ENCODE data around the gene PPID. TPM values are rescaled to one million over a fixed set of nuclear protein-coding genes. Genes with fewer than 3 reads are reported as not detected.

Gene PPID
- total and polyA plus RNA-seq, 2 of the 13 experiments (the other 11 are each of a cell fraction or from before 2014, with no cell fraction given): 15.4 to 63.4 TPM

- TF ChIP-seq PRMT3 (CRISPR knock-in tag; IDR thresholded peaks at IDR 0.05; ENCODE audit: borderline replicate concordance, low read depth) (no peak; the same call in 1 of the 2 replicates), TOPORS (CRISPR knock-in tag; IDR thresholded peaks at IDR 0.05) (peak; percentile 90; the same call in 1 of the 2 replicates), SP140L (CRISPR knock-in tag; IDR thresholded peaks at IDR 0.05; ENCODE audit: borderline replicate concordance) (no peak), TBP (CRISPR knock-in tag; IDR thresholded peaks at IDR 0.05) (no peak), RXRB (CRISPR knock-in tag; IDR thresholded peaks at IDR 0.05; ENCODE audit: borderline replicate concordance) (no peak), ZBTB7A (CRISPR knock-in tag; IDR thresholded peaks at IDR 0.05) (0 out of 2 replicates have a peak, but pooled peaks have one; percentile 24), ZNF362 (CRISPR knock-in tag; IDR thresholded peaks at IDR 0.05; ENCODE audit: borderline replicate concordance) (no peak), THAP11 (CRISPR knock-in tag; IDR thresholded peaks at IDR 0.05) (no peak), WIZ (CRISPR knock-in tag; IDR thresholded peaks at IDR 0.05) (no peak), ZNF549 (CRISPR knock-in tag; IDR thresholded peaks at IDR 0.05) (no peak), ZFP90 (CRISPR knock-in tag; IDR thresholded peaks at IDR 0.05; ENCODE audit: borderline replicate concordance) (peak; percentile 37; the same call in 1 of the 2 replicates), KMT2B (CRISPR knock-in tag; IDR thresholded peaks at IDR 0.05) (no peak), TERF1 (CRISPR knock-in tag; IDR thresholded peaks at IDR 0.05) (no peak), SNRNP70 (IDR thresholded peaks at IDR 0.05; ENCODE audit: low read depth, low read length) (no peak), BORCS8-MEF2B (CRISPR knock-in tag; IDR thresholded peaks at IDR 0.05) (peak; percentile 66), ATM (IDR thresholded peaks at IDR 0.05; ENCODE audit: borderline replicate concordance) (no peak), HBP1 (CRISPR knock-in tag; IDR thresholded peaks at IDR 0.05; ENCODE audit: low read depth) (no peak), UBTF (CRISPR knock-in tag; IDR thresholded peaks at IDR 0.05) (peak; percentile 53; the same call in 1 of the 2 replicates), ZSCAN12 (CRISPR knock-in tag; IDR thresholded peaks at IDR 0.05) (no peak), CEBPG (CRISPR knock-in tag; IDR thresholded peaks at IDR 0.05) (no peak), POLR2G (IDR thresholded peaks at IDR 0.05; ENCODE audit: low read depth, low read length) (peak; percentile 75), SAFB2 (CRISPR knock-in tag; IDR thresholded peaks at IDR 0.05; ENCODE audit: borderline replicate concordance, low read depth) (peak; percentile 85), ZNF557 (CRISPR knock-in tag; IDR thresholded peaks at IDR 0.05) (no peak), HDAC1 (CRISPR knock-in tag; IDR thresholded peaks at IDR 0.05) (peak; percentile 18; the same call in 1 of the 2 replicates), AKAP8 (CRISPR knock-in tag; IDR thresholded peaks at IDR 0.05) (no peak), HMGA1 (CRISPR knock-in tag; conservative IDR thresholded peaks at IDR 0.05) (no peak), NCOA1 (CRISPR knock-in tag; IDR thresholded peaks at IDR 0.05) (no peak)
Measured at GRCh38 chr4:158768555-158769174, 45.5 kb upstream of the PPID start, which contains the start of gene FNIP2 (continued).

Data from HepG2 (cell line).